Daoy (cell line): ENCODE measurements around the gene PTCRA. TPM values are rescaled to one million over a fixed set of nuclear protein-coding genes. Genes with fewer than 3 reads are reported as not detected.
"Not testable (repeated sequence)": the region's sequence is repeated elsewhere in the genome, so short reads cannot be mapped to it uniquely, and the experiment has no call there.

Experiments used
- DNase-seq: peaks from one replicate; pipeline ENCODE4 v3.0.0-alpha.2; 2015; ENCODE audit warnings: low read depth
- total RNA-seq: library from RNA; depleted of rRNA; stranded (reverse); fragments of >200 nt; shearing (Covaris generic); gene quantifications from 2 replicates; pipeline ENCODE4 v1.2.3, GENCODE V29; 2014

Gene PTCRA
- total RNA-seq, 1 experiment from 2014 or later, result not detected

DNA sequence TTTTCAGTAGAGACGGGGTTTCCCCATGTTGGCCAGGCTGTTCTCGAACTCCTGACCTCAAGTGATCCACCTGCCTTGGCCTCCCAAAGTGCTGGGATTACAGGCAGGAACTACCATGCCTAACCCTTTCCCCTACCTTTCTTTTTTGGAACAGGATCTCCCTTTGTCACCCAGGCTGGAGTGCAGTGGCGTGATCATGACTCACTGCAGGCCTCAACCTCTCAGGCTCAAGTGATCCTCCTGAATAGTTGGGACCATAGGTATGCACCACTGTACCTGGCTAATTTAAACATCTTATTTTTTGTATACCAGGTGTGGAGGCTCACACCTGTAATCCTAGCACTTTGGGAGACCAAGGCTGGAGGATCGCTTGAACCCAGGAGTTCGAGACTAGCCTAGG is 25.5 kb downstream of the PTCRA start:
- not testable (repeated sequence) for DNase-seq

DNA sequence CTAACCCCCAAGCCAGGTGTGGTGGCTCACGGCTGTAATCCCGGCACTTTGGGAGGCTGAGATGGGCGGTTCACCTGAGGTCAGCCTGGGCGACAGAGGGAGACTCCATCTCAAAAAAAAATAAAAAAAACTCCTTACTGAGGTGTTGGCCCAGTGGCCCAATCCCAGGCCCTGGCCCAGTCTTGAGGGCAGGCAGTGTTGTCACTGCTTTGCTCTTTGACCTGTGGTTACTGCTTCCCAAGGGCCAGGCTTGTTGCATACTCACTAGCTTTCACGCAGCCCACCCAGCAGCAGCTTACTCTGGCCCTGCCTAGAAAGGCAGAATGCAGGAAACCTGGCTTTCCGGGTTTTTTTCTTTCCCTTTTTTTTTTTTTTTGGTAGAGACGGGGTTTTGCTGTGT is 26.6 kb downstream of the PTCRA start:
- DNase-seq, result no peak

DNA sequence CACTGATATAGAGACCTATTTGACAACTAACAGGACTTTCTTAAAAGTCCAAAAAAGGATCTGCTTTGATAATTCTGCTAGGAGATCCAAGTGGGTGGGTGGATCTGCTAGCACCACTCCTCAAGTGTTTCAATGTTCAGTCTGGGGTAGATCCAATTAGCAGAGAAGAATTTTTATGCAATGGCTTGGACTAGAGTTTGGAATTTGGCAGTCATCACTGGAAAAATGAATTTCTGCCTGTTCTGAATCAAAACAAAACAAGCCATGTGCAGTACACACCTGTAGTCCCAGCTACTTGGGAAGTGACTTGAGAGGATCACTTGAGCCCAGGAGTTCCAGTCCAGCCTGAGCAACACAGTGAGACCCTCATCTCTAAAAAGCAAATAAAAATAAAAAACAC is 32.1 kb downstream of the PTCRA start:
- no peak for DNase-seq

DNA sequence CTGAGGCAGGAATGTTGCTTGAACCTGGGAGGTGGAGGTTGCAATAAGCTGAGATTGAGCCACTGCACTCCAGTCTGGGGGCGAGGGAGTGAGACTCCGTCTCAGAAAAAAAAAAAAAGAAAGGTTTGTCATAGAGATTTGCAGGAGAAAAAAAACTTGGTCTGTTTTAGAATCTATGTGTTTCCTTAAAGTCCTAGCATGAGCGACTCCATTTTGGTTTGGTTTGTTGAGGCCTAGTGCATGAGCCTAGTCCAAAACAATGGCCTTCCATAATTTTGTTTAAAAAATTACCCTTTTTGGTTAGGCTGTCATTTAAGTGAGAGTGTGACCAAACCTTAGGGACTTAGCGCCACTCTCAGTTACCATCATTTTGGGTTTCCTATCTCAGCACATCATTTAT is 36.5 kb downstream of the PTCRA start:
- DNase-seq, result no peak

DNA sequence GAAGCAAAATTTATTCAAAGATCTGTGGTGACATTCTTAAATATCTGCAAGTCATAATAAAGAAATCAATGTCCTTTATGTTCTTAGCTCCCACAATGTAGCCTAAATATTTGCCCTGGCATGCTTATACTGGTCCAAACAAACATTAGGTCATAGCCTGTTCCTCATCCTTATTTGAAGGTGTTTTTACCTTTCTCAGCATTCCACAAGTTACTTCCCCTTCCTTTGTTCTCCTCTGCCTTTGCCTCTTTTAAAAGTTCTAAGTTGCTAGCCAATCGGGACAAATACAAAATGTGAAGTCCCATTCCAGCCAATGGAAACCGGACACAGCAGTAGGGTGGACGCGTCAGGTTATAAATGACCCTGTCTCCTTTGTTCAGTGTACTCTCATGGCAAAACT is 38.6 kb downstream of the PTCRA start:
- not testable (repeated sequence) for DNase-seq

DNA sequence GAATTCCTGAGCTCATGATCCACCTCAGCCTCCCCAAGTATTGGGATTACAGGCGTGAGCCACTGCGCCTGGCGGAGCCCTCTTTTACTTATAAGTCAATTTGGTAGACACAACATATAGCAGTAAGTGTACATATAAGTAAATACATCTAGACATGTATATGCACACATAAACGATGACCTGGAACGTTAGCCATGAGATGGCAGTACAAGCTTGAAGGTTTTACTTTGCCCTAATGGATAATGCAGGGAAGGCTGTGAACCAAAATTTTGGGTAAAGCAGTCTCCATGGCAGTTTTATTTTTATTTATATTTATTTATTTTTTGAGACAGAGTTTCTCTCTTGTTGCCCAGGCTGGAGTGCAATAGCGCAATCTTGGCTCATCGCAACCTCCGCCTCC is 42.3 kb downstream of the PTCRA start:
- DNase-seq, result no peak

DNA sequence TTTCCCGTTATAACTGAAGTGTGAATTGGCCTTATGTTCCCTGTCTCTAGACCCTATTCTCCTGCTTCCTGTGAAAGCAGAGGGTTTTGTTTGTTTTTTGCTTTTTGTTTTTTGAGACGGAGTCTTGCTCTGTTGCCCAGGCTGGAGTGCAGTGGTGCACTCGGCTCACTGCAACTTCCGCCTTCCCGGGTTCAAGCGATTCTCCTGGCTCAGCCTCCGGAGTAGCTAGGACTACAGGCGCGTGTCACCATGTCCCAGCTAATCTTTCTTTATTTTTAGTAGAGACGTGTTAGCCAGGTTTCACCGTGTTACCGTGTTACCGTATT is 44.0 kb downstream of the PTCRA start:
- no peak for DNase-seq

DNA sequence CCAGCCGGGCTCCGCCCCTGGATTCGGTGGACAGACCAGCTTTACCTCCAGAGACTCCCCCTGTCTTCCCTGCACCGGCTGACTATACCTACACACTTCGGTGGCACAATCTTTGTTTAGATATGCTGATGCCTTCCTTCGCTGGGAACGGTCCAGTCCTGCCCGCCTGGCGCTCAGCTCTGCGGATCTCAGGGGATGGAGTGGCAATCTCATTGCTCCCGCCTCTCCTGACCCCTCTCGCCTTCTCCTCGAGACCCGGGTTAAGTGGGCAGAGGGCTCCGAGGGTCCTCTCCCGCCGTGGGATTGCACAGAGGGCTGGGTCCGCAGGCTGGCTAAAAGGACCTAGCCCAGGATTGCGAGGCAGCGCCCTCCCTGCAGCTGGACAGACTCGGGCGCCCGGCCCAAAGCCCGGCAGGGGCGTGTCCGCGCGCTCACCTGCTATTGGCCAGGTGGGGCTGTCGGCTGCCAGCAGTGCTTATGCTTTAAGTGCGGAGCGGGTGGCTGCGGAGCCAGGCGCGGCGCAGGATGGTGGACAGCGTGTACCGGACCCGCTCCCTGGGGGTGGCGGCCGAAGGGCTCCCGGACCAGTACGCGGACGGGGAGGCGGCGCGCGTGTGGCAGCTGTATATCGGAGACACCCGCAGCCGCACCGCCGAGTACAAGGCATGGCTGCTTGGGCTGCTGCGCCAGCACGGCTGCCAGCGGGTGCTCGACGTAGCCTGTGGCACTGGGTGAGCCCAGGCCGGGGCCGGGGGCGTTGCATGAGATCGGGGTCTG is 44.6 kb downstream of the PTCRA start, which contains the start of gene GNMT:
GNMT (plus strand) TSS at position 512 of the 777 bp plus-strand sequence; CDS start at position 526, 14 bp downstream.
- DNase-seq, result peak; percentile 55

DNA sequence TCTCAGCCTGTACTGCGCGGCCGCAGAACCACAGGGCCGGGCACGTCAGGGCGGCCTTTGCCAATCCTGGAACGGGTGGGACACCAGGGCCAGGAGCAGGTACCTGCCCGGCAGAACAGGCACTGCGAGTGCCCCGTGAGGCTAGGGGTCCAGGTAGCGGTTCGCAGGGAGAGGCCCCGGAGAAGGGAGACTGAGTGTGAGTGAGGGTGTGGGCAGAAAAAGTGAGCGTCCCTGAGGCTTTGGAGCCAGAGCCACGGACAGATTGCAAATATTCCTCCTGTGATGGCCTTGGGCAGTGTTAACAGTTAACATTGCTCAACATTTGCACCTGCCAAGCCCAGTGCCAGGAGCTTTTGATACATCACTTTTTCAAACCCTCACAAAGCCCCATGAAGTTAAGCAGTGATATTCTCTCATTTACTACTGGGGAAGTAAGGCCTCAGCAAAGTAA is 45.2 kb downstream of the PTCRA start:
- no peak for DNase-seq

DNA sequence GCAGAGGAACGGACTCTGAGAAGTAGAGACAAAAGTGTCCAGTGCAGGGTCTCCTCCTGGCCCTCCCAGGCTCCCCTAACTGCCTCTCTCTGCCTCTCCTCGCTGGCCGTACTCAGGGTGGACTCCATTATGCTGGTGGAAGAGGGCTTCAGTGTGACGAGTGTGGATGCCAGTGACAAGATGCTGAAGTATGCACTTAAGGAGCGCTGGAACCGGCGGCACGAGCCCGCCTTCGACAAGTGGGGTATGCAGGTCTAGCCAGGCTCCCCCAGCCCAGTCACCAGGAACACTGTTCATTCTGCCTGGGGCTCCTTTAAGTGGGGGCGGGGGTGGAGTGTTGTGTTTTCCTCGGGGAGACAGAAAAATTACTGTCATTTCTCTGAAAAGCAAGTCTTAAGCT is 46.2 kb downstream of the PTCRA start:
- no peak for DNase-seq

DNA sequence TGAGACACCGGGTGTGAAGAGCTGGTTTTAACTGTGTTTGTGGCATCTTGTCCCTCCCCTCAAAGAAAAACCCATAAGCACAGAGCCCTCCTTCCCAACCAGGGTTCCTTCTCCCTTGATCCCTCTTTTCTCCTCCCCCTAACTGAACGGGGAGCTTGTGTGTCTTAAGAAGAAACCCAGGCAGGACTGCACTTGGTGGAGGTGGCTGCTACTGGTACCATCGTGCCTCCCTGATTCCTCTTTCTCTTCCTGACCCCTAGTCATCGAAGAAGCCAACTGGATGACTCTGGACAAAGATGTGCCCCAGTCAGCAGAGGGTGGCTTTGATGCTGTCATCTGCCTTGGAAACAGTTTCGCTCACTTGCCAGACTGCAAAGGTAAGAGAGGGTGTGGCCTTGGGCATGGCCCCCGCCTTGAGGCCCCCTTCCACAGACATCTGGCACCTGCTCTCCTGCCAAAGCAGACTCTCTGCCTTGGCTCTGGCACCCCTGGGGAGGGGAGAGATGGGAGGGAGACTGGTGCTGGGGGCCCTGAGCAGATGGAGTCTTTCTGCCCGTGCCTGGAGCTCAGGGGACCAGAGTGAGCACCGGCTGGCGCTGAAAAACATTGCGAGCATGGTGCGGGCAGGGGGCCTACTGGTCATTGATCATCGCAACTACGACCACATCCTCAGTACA is 46.8 kb downstream of the PTCRA start:
- no peak for DNase-seq

DNA sequence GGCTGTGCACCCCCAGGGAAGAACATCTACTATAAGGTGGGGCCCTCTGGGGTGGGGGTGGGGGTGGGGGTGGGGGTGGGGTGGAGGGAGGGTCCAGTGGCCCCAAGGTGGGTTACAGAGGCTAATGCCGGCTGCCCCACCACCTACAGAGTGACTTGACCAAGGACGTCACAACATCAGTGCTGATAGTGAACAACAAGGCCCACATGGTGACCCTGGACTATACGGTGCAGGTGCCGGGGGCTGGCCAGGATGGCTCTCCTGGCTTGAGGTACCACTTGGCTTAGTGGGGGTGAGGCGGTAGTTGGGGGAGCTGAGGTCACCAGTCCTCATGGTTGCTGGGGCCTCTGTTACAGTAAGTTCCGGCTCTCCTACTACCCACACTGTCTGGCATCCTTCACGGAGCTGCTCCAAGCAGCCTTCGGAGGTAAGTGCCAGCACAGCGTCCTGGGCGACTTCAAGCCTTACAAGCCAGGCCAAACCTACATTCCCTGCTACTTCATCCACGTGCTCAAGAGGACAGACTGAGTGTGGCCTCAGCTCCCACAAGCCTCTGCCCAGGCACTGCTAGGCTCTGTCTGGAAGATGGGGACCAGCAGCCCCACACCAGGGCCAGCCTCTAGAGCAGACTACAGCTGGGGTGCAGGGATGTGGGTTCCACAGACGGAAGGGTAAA is 47.5 kb downstream of the PTCRA start:
- DNase-seq, result no peak

DNA sequence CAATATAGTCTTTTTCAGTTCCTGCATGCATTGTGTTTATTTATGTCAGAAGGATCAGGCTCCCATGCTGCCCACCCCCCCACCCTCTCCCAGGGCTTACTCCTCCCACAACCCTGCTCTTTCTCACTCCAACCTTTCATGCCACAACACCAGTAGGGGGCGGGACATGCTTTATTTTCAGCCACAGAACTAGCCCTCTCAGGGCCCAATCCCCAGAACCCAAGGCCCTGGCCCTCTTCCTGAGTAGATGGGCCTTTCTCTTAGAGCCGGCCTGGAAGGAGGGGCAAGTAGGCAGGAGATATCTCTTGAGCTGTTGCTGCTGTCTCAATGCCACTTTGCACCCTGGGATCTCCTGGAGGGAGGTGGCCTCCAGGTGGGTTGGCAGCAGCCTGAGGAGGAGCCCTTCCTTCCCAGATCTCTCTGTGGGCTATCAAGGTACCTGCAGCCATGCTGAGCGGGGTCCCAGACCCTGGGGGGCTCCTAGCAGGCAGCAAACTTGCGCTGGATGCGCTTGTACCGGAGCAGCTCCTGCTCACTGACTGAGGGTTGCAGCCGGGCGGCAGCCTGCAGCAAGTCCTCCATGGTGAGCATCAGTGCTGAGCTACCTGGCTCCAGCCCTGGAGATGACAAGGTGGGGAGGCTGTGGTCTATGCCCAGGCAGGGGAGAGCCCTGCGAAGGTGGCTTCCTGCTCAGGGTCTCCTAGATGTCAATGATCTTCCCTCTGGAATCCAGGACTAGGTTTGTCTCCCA is 48.2 kb downstream of the PTCRA start:
- DNase-seq, result peak; percentile 64

DNA sequence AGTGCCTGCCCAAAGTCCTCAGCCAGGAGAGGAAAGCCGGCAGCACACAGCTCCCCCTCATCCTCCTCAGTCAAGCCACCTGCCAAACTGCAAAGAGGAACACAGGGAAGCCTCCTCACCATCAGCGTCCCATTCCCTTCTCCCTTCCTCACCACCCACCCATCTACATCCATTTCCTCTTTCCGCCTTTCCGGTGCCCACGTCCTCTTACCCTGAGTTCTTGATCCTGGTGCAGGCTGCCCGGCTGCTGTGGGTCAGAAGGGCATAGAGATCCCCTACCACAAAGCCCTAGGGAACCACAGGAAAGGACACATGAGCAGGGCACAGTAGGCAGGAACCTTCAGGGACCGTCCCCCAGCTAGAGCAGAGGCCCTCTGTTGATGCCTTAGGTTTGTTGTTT is 50.7 kb downstream of the PTCRA start:
- no peak for DNase-seq

DNA sequence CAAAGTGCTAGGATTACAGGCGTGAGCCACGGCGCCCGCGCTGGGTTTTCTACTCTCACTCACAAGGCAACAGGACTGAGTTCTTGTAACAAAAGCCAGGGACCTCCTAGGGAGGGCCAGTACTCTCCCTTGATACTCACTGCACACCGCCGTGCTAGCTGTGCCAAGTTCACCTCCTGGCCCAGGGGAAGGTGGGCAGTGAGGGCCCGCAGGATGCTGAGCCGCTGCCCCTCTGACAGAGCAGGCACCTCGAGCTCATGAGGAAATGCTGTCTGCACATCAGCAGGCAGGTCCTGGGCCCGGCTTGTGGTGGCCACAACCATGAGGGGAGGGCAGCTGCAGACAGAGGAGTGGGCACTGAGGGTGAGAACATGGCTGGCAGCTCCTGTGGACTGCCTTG is 51.4 kb downstream of the PTCRA start:
- no peak for DNase-seq

DNA sequence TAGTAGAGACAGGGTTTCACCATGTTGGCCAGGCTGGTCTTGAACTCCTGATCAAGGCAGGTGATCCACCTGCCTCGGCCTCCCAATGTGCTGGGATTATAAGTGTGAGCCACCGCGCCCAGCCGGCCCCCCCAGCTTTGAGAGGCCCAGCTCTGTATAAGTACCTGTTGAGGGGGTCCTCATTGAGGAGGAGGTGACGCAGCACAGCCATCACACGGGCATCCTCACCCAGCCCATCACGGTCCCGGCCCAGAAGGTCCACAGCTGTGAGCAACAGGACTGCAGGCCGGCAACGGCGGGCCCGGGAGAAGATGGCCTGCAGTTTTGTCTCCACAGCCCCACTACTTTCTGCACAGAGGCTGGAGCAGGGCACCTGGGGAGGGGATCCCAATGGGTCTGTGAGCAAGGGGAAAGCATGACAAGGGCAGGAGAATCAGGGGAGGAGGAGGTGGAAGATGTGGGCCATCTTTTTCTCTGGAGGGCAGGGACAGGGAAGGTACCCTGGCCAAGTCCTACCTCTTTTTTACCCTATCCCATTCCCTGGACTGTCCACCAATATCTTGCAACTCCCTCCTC is 52.4 kb downstream of the PTCRA start:
- DNase-seq, result no peak

DNA sequence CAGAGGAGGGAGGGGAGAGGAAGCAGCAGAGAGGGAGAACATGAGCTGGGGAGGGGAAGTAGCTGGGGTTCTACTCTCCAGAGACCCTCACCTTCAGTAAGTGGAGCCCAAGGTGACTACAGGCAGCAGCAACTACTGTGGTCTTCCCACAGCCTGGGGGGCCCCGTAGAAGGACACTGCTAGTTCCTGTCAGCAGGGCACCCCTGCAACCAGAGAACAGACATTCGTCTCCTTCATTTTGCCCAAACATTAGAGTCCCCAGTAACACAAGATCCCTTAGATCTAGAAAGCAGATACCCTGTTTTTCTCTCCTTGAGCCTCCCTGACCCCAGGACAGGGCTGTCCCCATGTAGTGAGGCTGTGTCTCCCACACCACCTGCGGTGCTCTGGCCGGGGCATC is 52.9 kb downstream of the PTCRA start:
- DNase-seq, result no peak

DNA sequence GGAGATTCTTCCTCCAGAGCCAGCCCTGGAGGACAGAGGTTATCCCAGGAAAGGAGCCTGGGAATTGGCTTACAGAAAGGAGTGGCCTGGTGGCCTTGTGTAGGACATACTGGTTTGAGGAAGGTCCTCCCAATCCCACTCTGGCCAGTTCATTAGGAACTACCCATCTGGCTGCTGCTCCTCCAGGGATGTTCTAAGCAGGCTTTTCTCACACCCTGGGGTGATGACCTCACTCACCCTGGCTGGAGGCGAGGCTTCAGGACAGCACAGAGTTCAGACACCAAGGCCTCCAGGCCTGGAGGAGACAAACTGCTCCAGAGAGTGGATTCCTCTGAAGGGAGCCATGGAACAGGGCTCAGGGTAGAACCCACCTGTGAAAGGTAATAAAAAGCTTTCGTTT is 53.6 kb downstream of the PTCRA start:
- DNase-seq, result no peak

DNA sequence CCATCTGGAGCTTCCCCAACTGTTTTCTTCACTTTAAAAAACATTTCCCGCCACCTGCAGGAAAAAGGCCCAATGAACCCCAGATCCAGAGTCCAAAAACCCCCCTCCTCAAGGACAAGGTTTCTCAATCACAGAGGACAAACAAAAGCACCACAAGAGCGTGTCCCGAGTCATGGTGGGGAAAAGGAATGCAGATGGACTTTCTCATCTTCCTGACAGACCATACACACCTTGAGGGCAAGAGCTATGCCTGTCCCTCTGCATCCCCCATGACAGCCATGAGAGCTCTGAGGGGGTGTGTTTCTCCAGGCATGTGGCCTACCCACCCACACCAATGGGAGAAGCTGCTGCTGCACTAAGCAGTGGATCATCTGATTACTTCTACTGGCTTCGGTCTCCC is 54.1 kb downstream of the PTCRA start:
- no peak for DNase-seq

DNA sequence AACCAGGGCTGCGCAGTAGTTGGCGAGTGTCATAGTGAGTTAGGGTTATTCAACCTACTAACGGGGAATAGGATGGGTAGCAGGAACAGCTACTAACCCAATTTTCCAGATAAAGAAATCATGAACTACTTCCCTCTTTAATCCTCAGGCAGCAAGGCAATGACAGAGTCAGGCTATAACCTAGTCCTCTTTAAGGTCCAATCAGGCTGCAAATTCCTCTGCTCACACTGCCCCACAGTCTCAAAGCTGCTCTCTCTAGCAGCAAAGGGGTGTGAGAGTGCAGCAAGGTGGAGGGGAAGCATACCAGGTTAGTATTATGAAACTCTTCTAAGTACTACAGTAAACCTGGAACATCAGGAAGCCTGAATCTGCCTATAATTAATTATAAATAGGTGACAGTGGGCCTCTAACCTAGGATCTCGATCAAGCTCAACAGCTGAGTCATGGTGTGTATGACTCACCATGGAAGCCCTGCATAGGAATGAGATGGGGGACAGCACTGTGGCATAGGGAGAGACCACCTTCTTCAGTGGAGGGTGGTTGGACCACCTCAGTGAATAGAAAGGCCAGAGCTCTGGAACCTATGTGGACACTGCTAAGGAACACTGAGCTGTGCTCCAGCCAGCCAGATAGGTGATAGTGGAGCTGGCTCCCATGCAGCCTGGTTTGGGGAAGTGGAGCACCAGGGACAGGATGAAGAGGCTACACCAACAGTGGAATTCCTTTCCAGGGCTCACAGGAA is 55.2 kb downstream of the PTCRA start:
- peak; percentile 55 for DNase-seq

DNA sequence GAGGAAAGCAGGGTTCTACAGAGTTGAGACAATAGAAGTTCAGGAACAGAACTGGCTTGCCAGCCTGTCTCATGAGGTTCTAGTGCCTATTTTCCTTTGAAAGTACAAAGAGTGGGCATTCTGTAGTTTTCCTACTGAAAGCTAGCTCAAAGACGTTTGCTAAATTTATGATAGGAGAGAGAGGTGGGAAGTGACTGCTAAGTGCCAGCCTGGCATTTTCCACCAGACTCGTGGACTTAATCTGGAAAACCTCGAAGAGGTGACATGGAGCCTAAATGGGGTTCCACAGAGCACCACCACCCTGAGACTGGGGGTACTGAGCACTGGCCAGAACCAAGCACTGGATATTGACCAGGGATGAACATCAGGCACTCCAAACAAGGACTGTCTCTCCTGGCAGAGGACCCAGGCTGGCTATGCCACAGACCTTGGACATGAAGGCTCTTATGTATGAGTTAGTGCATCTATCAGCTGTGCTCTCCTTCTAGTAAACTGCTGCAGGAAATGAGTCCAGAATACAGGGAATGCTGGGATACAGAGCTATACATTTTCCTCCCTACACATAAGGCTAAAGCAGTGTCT is 56.0 kb downstream of the PTCRA start:
- no peak for DNase-seq
